ENCODE results near the gene MC2R.
"Not testable (repeated sequence)": the region's sequence is repeated elsewhere in the genome, so short reads cannot be mapped to it uniquely, and the experiment has no call there.

Gene MC2R

GRCh38 chr18:13872373-13872772 lies 43.0 kb downstream of the MC2R start:
- no peak for DNase-seq (ENCODE audit: low read depth)
- H3K4me3 ChIP-seq (ENCODE audit: low read depth, low read length) = no peak overlapping the region
- no peak for TF ChIP-seq CTCF (IDR thresholded peaks at IDR 0.05; ENCODE audit: insufficient read depth, low read depth, low read length, missing control alignments)

GRCh38 chr18:13871701-13872100 lies 43.6 kb downstream of the MC2R start:
- DNase-seq (ENCODE audit: low read depth) = no peak
- H3K4me3 ChIP-seq (ENCODE audit: low read depth, low read length) = no peak overlapping the region
- TF ChIP-seq CTCF (IDR thresholded peaks at IDR 0.05; ENCODE audit: insufficient read depth, low read depth, low read length, missing control alignments) = no peak

GRCh38 chr18:13868501-13869271 lies 46.6 kb downstream of the MC2R start:
- no peak for TF ChIP-seq CTCF (IDR thresholded peaks at IDR 0.05; ENCODE audit: insufficient read depth, low read depth, low read length, missing control alignments)
- H3K4me3 ChIP-seq (ENCODE audit: low read depth, low read length) = no peak overlapping the region
- no peak for DNase-seq (ENCODE audit: low read depth)

- H3K4me3 ChIP-seq (ENCODE audit: low read depth, low read length); DNase-seq (ENCODE audit: low read depth): not testable (repeated sequence)
These were observed 52.4 kb downstream of the MC2R start for GRCh38 chr18:13862898-13863297.

- no peak for TF ChIP-seq CTCF (IDR thresholded peaks at IDR 0.05; ENCODE audit: insufficient read depth, low read depth, low read length, missing control alignments)
- no peak for DNase-seq (ENCODE audit: low read depth)
- H3K4me3 ChIP-seq (ENCODE audit: low read depth, low read length) = no peak overlapping the region
These were observed 65.5 kb downstream of the MC2R start for GRCh38 chr18:13849791-13850190.

GRCh38 chr18:13836559-13836958 lies 78.8 kb downstream of the MC2R start:
- no peak overlapping the region for H3K4me3 ChIP-seq (ENCODE audit: low read depth, low read length)
- no peak for DNase-seq (ENCODE audit: low read depth)
- no peak for TF ChIP-seq CTCF (IDR thresholded peaks at IDR 0.05; ENCODE audit: insufficient read depth, low read depth, low read length, missing control alignments)

- TF ChIP-seq CTCF (IDR thresholded peaks at IDR 0.05; ENCODE audit: insufficient read depth, low read depth, low read length, missing control alignments) = no peak
- H3K4me3 ChIP-seq (ENCODE audit: low read depth, low read length) = no peak overlapping the region
- DNase-seq (ENCODE audit: low read depth) = no peak
These were observed 80.1 kb downstream of the MC2R start for GRCh38 chr18:13835202-13835601.

Measured in GM12865 (cell line).